GM23338 (cell line): ENCODE measurements around the gene F3.

Experiments used
- EZH2 ChIP-seq: fragments of 200-600 bp; sonication (generic); IDR thresholded peaks from one replicate; pipeline ENCODE4 v1.8.0; 2017; ENCODE audit warnings: antibody characterized with exemption, mild to moderate bottlenecking, low read depth; ENCODE audit not compliant: unreplicated experiment
- TF ChIP-seq, protein P1 (sequence below), 2 experiments: fragments of 200-600 bp in 1 of 2; sonication (generic) in 1 of 2; conservative IDR thresholded peaks; 2 replicates each; pipeline versions ENCODE4 v1.5.1 to v1.6.1; 2016 to 2017; ENCODE audit warnings: antibody characterized with exemption in 2 of 2, low read depth in 2 of 2, mild to moderate bottlenecking in 2 of 2, moderate library complexity in 1 of 2

- TF ChIP-seq, protein P1, sequence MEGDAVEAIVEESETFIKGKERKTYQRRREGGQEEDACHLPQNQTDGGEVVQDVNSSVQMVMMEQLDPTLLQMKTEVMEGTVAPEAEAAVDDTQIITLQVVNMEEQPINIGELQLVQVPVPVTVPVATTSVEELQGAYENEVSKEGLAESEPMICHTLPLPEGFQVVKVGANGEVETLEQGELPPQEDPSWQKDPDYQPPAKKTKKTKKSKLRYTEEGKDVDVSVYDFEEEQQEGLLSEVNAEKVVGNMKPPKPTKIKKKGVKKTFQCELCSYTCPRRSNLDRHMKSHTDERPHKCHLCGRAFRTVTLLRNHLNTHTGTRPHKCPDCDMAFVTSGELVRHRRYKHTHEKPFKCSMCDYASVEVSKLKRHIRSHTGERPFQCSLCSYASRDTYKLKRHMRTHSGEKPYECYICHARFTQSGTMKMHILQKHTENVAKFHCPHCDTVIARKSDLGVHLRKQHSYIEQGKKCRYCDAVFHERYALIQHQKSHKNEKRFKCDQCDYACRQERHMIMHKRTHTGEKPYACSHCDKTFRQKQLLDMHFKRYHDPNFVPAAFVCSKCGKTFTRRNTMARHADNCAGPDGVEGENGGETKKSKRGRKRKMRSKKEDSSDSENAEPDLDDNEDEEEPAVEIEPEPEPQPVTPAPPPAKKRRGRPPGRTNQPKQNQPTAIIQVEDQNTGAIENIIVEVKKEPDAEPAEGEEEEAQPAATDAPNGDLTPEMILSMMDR (conservative IDR thresholded peaks at IDR 0.05; ENCODE audit: low read depth in 2 of 2): peak in 1 of 2 experiments; percentile 21; a peak in 1 of 4 replicates
- TF ChIP-seq EZH2: no peak
Observed at GRCh38 chr1:94538243-94538827, 3.2 kb downstream of the F3 start.
